COLO829 (cell line): ENCODE data around the gene PUM2.

Experiments used
- DNase-seq: peaks from one replicate; pipeline ENCODE4 v3.0.0; 2012; ENCODE audit warnings: low spot score

Gene PUM2

GRCh38 chr2:20217041-20217970 is 133.3 kb downstream of the PUM2 start:
- DNase-seq = no peak

- no peak for DNase-seq
Observed at GRCh38 chr2:20216130-20217025, 134.3 kb downstream of the PUM2 start.

GRCh38 chr2:20215183-20216040 is 135.2 kb downstream of the PUM2 start:
- no peak for DNase-seq

GRCh38 chr2:20214566-20215182 is 136.0 kb downstream of the PUM2 start:
- DNase-seq = no peak

- DNase-seq = no peak
Observed at GRCh38 chr2:20213651-20214565, 136.7 kb downstream of the PUM2 start.

GRCh38 chr2:20212871-20213503 is 137.7 kb downstream of the PUM2 start:
- no peak for DNase-seq

GRCh38 chr2:20212459-20212870 is 138.2 kb downstream of the PUM2 start:
- no peak for DNase-seq

GRCh38 chr2:20211860-20212458 is 138.7 kb downstream of the PUM2 start:
- DNase-seq = no peak

- no peak for DNase-seq
Observed at GRCh38 chr2:20211420-20211819, 139.2 kb downstream of the PUM2 start.

- no peak for DNase-seq
Observed at GRCh38 chr2:20210462-20210861, 140.2 kb downstream of the PUM2 start.

GRCh38 chr2:20209373-20210109 is 141.1 kb downstream of the PUM2 start:
- no peak for DNase-seq

GRCh38 chr2:20208476-20208859 is 142.2 kb downstream of the PUM2 start:
- DNase-seq = no peak

- DNase-seq = no peak
Observed at GRCh38 chr2:20207051-20207450, 143.6 kb downstream of the PUM2 start.

GRCh38 chr2:20205915-20206524 is 144.6 kb downstream of the PUM2 start:
- no peak for DNase-seq

- no peak for DNase-seq
Observed at GRCh38 chr2:20205069-20205468, 145.6 kb downstream of the PUM2 start.

GRCh38 chr2:20203521-20204225 is 147.0 kb downstream of the PUM2 start:
- no peak for DNase-seq

GRCh38 chr2:20203072-20203471 is 147.6 kb downstream of the PUM2 start:
- DNase-seq = no peak

GRCh38 chr2:20201671-20202070 is 149.0 kb downstream of the PUM2 start:
- no peak for DNase-seq
